HG03521 (cell line): ENCODE data around the gene PDSS1.

Experiments
- ATAC-seq: cut with Tn5 transposase; IDR thresholded peaks from one replicate; pipeline ENCODE4 v1.9.1; 2021; ENCODE audit warnings: mild to moderate bottlenecking, moderate library complexity; ENCODE audit not compliant: unreplicated experiment

Gene PDSS1

DNA sequence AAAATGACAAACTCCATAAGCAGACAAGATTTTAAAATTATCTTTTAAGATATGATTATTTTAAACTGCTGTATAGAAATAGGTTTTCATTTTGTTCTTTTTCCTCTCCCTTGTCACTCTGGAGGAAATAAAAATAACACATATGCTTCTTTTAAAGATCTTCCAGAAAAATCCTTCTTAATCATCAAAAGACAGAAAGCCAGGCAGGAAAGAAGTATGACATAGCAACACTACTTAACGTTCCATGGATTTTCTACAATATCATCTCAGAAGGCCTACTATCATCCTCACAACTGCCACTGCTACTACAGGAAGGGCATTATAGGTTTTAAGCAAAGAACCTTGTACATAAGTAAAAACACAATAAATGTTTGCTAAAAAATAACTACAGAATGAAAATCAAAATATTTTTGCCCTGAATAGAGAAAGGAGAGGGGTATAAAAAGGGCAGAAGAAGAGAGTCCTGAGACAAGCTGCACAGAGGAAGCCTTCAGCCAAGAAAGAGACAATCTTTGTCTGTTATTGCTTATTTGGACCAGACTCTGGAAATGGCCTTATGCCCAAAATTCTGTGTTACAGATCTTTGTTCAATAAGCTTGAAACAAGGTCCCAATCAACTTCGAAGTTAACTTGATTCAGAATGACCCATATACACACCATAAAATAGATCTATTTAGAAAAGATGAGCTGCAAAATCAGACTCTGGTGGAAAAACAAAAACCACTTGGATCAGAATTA is 95.4 kb downstream of the PDSS1 start:
- ATAC-seq = no peak
